SU-DHL-6 (cell line): ENCODE data around the gene EPHA5.

Source experiments
- H2AFZ ChIP-seq: fragments of 200-600 bp; sonication (generic); 2 replicates; pipeline ENCODE4 v1.6.1; 2014; ENCODE audit warnings: low read depth, mild to moderate bottlenecking, moderate library complexity, mixed read lengths, antibody characterized with exemption, low read length; ENCODE audit not compliant: severe bottlenecking
- H3F3A ChIP-seq: fragments of 200-600 bp; shearing (Covaris generic); 2 replicates; pipeline ENCODE4 v1.6.0; 2016; ENCODE audit warnings: antibody characterized with exemption, mild to moderate bottlenecking; ENCODE audit not compliant: insufficient read depth
- H3K27ac ChIP-seq: fragments of 200-600 bp; sonication (generic); 2 replicates; pipeline ENCODE4 v1.5.1; 2016; ENCODE audit warnings: low read depth, mild to moderate bottlenecking, low read length, moderate library complexity, mixed read lengths
- H3K27me3 ChIP-seq: fragments of 200-600 bp; sonication (generic), shearing (Covaris generic); 2 replicates; pipeline ENCODE4 v1.6.0; 2014; ENCODE audit warnings: mild to moderate bottlenecking, low read length
- H3K36me3 ChIP-seq: fragments of 200-600 bp; sonication (generic); 2 replicates; pipeline ENCODE4 v1.6.1; 2014; ENCODE audit warnings: mild to moderate bottlenecking, low read length, mixed read lengths
- H3K4me2 ChIP-seq: fragments of 300-600, 200-600 bp; shearing (Covaris generic), sonication (generic); 2 replicates; pipeline ENCODE4 v1.6.0; 2014; ENCODE audit warnings: low read length, low read depth, mild to moderate bottlenecking; ENCODE audit not compliant: poor library complexity, severe bottlenecking
- H3K4me3 ChIP-seq: fragments of 200-600 bp; sonication (generic); 2 replicates; pipeline ENCODE4 v1.5.1; 2014; ENCODE audit warnings: antibody characterized with exemption, low read length, mild to moderate bottlenecking, mixed read lengths; ENCODE audit not compliant: insufficient read depth, poor library complexity, severe bottlenecking
- H3K79me2 ChIP-seq: fragments of 200-600 bp; sonication (generic); 2 replicates; pipeline ENCODE4 v1.6.1; 2014; ENCODE audit warnings: mild to moderate bottlenecking, low read length, moderate library complexity; ENCODE audit not compliant: insufficient read depth
- H3K9ac ChIP-seq: fragments of 200-600 bp; sonication (generic); 2 replicates; pipeline ENCODE4 v1.7.0; 2014; ENCODE audit warnings: mild to moderate bottlenecking, low read length
- H3K9me2 ChIP-seq: fragments of 200-600 bp; sonication (generic); replicated peaks from 2 replicates; pipeline ENCODE4 v1.6.1; 2014; ENCODE audit warnings: low read length; ENCODE audit not compliant: insufficient read depth
- H3K9me3 ChIP-seq: fragments of 200-600 bp; sonication (generic); 2 replicates; pipeline ENCODE4 v1.6.1; 2014; ENCODE audit warnings: low read length, mixed read lengths; ENCODE audit not compliant: insufficient read depth
- H4K20me1 ChIP-seq: fragments of 200-600 bp; sonication (generic); 2 replicates; pipeline ENCODE4 v1.6.1; 2014; ENCODE audit warnings: low read depth, mild to moderate bottlenecking, antibody characterized with exemption, low read length, moderate library complexity, mixed read lengths
- EZH2phosphoT487 ChIP-seq: fragments of 200-600 bp; sonication (generic), shearing (Covaris generic); conservative IDR thresholded peaks from 2 replicates; pipeline ENCODE4 v1.6.1; 2018; ENCODE audit warnings: mild to moderate bottlenecking, antibody characterized with exemption, low read length, moderate library complexity, mixed read lengths
- TF ChIP-seq, protein P1 (sequence below): fragments of 200-600 bp; sonication (generic); IDR thresholded peaks from one replicate; pipeline ENCODE4 v1.5.1; 2017; ENCODE audit warnings: antibody characterized with exemption, mild to moderate bottlenecking, low read length, moderate library complexity; ENCODE audit not compliant: insufficient read depth, poor library complexity, severe bottlenecking

The EPHA5 gene

GRCh38 chr4:65651031-65651430 is 19.3 kb downstream of the EPHA5 start:
- Histone ChIP-seq H3K9ac (no peak overlapping the region), H3K36me3 (no peaks in the 10 kb centered on the region), H3K9me2 (no peaks in the 10 kb centered on the region), H3K27ac (no peak overlapping the region), H3K9me3 (no peaks in the 10 kb centered on the region), H3F3A (no peaks in the 10 kb centered on the region), H3K27me3 (no peaks in the 10 kb centered on the region), H3K4me3 (no peak overlapping the region), H3K4me2 (no peak overlapping the region), H3K79me2 (no peaks in the 10 kb centered on the region), H4K20me1 (no peaks in the 10 kb centered on the region), H2AFZ (no peak overlapping the region)
- TF ChIP-seq EZH2phosphoT487: no peak
- TF ChIP-seq, protein P1, sequence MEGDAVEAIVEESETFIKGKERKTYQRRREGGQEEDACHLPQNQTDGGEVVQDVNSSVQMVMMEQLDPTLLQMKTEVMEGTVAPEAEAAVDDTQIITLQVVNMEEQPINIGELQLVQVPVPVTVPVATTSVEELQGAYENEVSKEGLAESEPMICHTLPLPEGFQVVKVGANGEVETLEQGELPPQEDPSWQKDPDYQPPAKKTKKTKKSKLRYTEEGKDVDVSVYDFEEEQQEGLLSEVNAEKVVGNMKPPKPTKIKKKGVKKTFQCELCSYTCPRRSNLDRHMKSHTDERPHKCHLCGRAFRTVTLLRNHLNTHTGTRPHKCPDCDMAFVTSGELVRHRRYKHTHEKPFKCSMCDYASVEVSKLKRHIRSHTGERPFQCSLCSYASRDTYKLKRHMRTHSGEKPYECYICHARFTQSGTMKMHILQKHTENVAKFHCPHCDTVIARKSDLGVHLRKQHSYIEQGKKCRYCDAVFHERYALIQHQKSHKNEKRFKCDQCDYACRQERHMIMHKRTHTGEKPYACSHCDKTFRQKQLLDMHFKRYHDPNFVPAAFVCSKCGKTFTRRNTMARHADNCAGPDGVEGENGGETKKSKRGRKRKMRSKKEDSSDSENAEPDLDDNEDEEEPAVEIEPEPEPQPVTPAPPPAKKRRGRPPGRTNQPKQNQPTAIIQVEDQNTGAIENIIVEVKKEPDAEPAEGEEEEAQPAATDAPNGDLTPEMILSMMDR: no peak

DNA sequence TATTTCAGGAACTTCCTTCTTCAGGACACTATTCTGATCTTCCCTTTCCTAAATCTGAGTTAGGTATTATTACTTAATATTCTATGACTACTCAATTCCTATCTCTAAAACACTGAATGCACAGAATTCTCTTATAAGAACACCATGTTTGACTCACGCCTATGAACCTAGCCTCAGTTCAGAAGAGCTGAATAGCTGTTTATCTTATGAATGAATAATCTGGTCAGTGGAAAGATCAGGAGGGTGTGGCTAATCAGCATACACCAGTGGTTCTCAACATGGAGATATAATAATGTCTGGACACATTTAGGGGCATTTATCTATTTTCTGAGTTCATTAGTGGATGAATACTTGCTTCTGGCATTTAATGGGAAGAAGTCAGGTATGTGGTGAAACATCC is 24.2 kb downstream of the EPHA5 start:
- no peaks in the 10 kb centered on the region for H3K9me2 ChIP-seq
- no peak overlapping the region for H2AFZ ChIP-seq
- no peaks in the 10 kb centered on the region for H3K36me3 ChIP-seq
- no peak overlapping the region for H3K4me3 ChIP-seq
- H3F3A ChIP-seq: no peaks in the 10 kb centered on the region
- no peak overlapping the region for H3K9ac ChIP-seq
- no peak overlapping the region for H3K4me2 ChIP-seq
- no peaks in the 10 kb centered on the region for H3K27me3 ChIP-seq
- TF ChIP-seq, protein P1: no peak
- no peak for TF ChIP-seq EZH2phosphoT487
- no peak overlapping the region for H3K27ac ChIP-seq
- H4K20me1 ChIP-seq: no peaks in the 10 kb centered on the region
- H3K79me2 ChIP-seq: no peaks in the 10 kb centered on the region
- no peaks in the 10 kb centered on the region for H3K9me3 ChIP-seq

DNA sequence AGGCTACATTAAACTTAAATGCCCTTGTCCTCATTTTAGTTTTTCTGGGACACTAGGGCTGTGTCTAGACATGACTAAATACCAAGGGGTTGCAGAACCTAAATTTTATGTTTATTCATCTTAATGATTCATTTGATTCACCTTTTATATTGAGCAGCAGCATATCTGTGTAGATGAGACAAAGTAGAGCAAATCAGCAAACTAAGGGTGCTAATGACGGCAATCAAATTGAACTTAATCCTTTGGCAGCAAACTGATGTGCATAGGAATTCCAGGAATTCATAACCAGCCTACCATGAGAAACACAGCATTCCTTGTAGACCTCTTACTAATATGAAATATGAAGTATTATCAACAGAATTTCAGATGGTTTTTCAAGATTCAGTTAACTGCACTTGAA is 25.1 kb downstream of the EPHA5 start:
- Histone ChIP-seq H3K79me2 (no peaks in the 10 kb centered on the region), H4K20me1 (no peaks in the 10 kb centered on the region), H3K36me3 (no peaks in the 10 kb centered on the region), H3K27me3 (no peaks in the 10 kb centered on the region), H3K9me2 (no peaks in the 10 kb centered on the region), H3K9me3 (no peaks in the 10 kb centered on the region), H3F3A (no peaks in the 10 kb centered on the region), H3K9ac (no peak overlapping the region), H3K4me3 (no peak overlapping the region), H2AFZ (no peak overlapping the region), H3K27ac (no peak overlapping the region), H3K4me2 (no peak overlapping the region)
- TF ChIP-seq, protein P1: no peak
- TF ChIP-seq EZH2phosphoT487: no peak
